ENCODE results near the gene GGA3.
A peak's percentile ranks its signal among the peaks of the same experiment; 100 is the strongest.
"Not testable (repeated sequence)": the region's sequence is repeated elsewhere in the genome, so short reads cannot be mapped to it uniquely, and the experiment has no call there.

Gene GGA3

GRCh38 chr17:75261336-75262111 is at the start of gene GGA3, which contains the start of gene MRPS7:
Gene GGA3, minus strand, starts transcription at chr17:75261606. Its CDS starts 19 bp downstream, at chr17:75261587.
Gene MRPS7, plus strand, starts transcription at chr17:75261879. Its CDS starts 22 bp downstream, at chr17:75261901.
- DNase-seq (ENCODE audit: low read depth), result peak; percentile 92

- DNase-seq (ENCODE audit: low read depth), result no peak
Measured at GRCh38 chr17:75308732-75309629, 47.6 kb upstream of the GGA3 start.

GRCh38 chr17:75307957-75308731 is 46.7 kb upstream of the GGA3 start:
- no peak for DNase-seq (ENCODE audit: low read depth)

- no peak for DNase-seq (ENCODE audit: low read depth)
Measured at GRCh38 chr17:75301502-75302206, 40.2 kb upstream of the GGA3 start.

GRCh38 chr17:75301049-75301448 is 39.6 kb upstream of the GGA3 start:
- no peak for DNase-seq (ENCODE audit: low read depth)

- DNase-seq (ENCODE audit: low read depth), result no peak
Measured at GRCh38 chr17:75300280-75300679, 38.9 kb upstream of the GGA3 start.

- DNase-seq (ENCODE audit: low read depth), result no peak
Measured at GRCh38 chr17:75295201-75296158, 34.1 kb upstream of the GGA3 start.

GRCh38 chr17:75292810-75293448 is 31.5 kb upstream of the GGA3 start:
- DNase-seq (ENCODE audit: low read depth), result not testable (repeated sequence)

GRCh38 chr17:75289832-75290337 is 28.5 kb upstream of the GGA3 start:
- DNase-seq (ENCODE audit: low read depth), result peak; percentile 62

- peak; percentile 95 for DNase-seq (ENCODE audit: low read depth)
Measured at GRCh38 chr17:75289115-75289831, 27.9 kb upstream of the GGA3 start, which contains the start of gene SLC25A19. Gene SLC25A19, minus strand, starts transcription at chr17:75289433. Its CDS starts 2,669 bp downstream, at chr17:75286764.

GRCh38 chr17:75288770-75289114 is 27.3 kb upstream of the GGA3 start:
- DNase-seq (ENCODE audit: low read depth), result no peak

GRCh38 chr17:75288359-75288758 is 27.0 kb upstream of the GGA3 start:
- DNase-seq (ENCODE audit: low read depth), result no peak

GRCh38 chr17:75287221-75287620 is 25.8 kb upstream of the GGA3 start:
- DNase-seq (ENCODE audit: low read depth), result no peak

- no peak for DNase-seq (ENCODE audit: low read depth)
Measured at GRCh38 chr17:75285123-75285522, 23.7 kb upstream of the GGA3 start.

GRCh38 chr17:75280189-75280588 is 18.8 kb upstream of the GGA3 start:
- DNase-seq (ENCODE audit: low read depth), result not testable (repeated sequence)

GRCh38 chr17:75277664-75278071 is 16.3 kb upstream of the GGA3 start:
- no peak for DNase-seq (ENCODE audit: low read depth)

GRCh38 chr17:75273977-75274708 is 12.7 kb upstream of the GGA3 start:
- DNase-seq (ENCODE audit: low read depth), result no peak

- no peak for DNase-seq (ENCODE audit: low read depth)
Measured at GRCh38 chr17:75272848-75273184, 11.4 kb upstream of the GGA3 start.
